GM12873 (cell line): ENCODE results near the gene DICER1.

Experiments
- CTCF ChIP-seq: IDR thresholded peaks from 2 replicates; pipeline ENCODE4 v1.5.1; 2012; ENCODE audit warnings: low read depth, mild to moderate bottlenecking, moderate library complexity, low read length, control low read depth; ENCODE audit not compliant: insufficient read depth; ENCODE audit errors: missing control alignments

Gene DICER1

DNA sequence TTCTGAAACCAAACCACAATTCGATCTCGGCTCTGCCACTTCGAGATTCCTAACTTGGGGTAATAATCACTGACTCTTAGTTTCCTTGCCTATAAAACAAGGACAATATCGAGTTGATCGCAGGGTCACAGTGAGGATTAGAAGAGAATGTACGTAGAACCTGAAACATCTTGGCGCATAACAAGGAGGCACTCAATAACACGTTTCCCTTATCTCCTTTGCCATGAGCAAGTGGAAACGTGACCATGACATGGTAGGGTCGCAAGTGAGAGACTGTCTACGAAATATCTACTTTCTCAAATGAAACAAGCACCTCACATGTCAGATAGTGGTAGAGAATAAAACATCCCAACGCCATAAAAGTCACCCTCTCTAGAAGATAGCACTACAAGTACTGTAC, 2.3 kb downstream of the DICER1 start:
- TF ChIP-seq CTCF = no peak

- no peak for TF ChIP-seq CTCF
These were observed 3.5 kb downstream of the DICER1 start for GRCh38 chr14:95153866-95154265.

DNA sequence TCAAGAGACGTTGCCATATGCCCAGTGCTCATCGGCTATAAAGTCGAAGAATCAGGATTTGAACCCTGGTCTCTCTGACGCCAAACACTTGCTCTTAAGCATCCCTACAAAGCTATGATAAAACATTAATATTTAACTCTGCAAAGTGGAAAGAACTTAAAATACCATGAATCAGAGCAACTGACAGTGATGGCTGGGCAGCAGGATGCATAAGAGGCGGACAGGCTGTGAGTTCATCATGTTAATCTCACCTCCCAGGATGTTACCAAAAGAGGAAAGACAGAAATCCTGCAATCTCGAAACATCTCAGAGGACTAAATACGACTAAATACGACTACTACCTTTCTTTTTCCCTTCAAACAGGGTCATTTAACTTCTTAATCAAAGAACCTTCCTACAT, 5.8 kb downstream of the DICER1 start:
- TF ChIP-seq CTCF = no peak

- TF ChIP-seq CTCF = no peak
These were observed 6.4 kb downstream of the DICER1 start for GRCh38 chr14:95150910-95151309.

GRCh38 chr14:95149441-95149840, 7.9 kb downstream of the DICER1 start:
- TF ChIP-seq CTCF = no peak

- TF ChIP-seq CTCF = no peak
These were observed 9.7 kb downstream of the DICER1 start for GRCh38 chr14:95147597-95147996.

DNA sequence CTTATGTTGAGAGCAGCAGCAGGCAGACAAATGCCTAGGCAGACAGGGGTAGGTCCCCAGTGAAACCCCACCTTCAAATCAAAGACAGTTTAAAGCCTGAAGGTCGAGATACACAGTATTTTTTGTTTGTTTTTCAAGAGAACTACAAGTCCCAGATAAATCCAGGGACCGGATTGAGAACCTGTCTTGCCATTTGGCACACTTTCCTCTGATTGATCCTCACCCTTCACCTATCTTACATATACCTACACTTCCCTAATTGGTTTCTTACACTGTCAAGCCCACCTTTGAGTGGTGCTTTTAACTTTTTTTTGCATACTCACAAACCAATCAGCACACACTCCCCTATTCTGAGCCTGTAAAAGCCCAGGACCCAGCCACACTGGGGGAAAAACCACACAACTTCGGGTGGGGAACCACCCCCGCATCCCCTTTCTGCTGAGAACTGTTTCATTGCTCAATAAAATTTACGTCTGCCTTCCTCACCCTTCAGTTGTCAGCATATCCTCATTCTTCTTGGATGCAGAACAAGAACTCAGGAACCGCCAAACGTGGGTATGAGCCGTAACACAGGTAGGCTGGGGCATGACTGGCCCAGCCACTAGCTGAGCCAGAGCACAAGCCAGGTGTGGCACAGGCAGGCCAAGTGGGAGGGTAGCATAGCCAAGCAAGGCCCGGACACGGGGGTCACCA, 11.1 kb downstream of the DICER1 start:
- TF ChIP-seq CTCF = no peak
